NB4 (cell line): ENCODE measurements around the gene EIF2S3B.

Experiments
- DNase-seq: peaks from one replicate; pipeline ENCODE4 v3.0.0; 2010; ENCODE audit warnings: low read depth
- H3K4me3 ChIP-seq: one replicate; pipeline ENCODE4 v1.5.1; 2011; ENCODE audit warnings: mild to moderate bottlenecking, low read depth, low read length, moderate library complexity
- MYC ChIP-seq: IDR thresholded peaks from 2 replicates; pipeline ENCODE4 v1.6.1; 2011; ENCODE audit warnings: low read depth, low read length
- POLR2A ChIP-seq: IDR thresholded peaks from 2 replicates; pipeline ENCODE4 v1.6.1; 2011; ENCODE audit warnings: mild to moderate bottlenecking; ENCODE audit not compliant: insufficient read length; ENCODE audit errors: extremely low read depth
- TF ChIP-seq, protein P1 (sequence below): IDR thresholded peaks from 2 replicates; pipeline ENCODE4 v1.6.1; 2011; ENCODE audit warnings: low read depth, low read length
- TF ChIP-seq, protein P2 (sequence below): IDR thresholded peaks from one replicate; pipeline ENCODE4 v1.5.1; 2012; ENCODE audit warnings: low read depth, low read length

The EIF2S3B gene

DNA sequence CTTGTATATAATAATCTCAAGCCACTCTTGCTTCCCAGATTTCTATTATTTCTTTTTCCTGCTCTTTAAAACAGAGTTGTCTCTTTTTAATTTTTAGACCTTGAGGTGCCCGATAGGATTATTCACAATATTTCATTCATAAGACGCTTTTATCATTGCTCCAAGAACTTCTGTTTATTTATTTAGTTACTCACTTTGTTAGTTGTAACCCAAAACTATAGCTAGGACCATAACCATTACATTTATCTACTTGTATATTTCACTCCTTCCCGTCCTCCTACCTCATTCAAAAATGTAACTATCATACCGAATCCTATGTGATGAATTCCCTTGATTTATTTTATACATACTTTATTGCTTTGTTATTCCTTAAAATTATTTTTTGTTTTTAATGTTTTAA is 7.1 kb downstream of the EIF2S3B start:
- TF ChIP-seq POLR2A (no peak), MYC (no peak)
- TF ChIP-seq, protein P1, sequence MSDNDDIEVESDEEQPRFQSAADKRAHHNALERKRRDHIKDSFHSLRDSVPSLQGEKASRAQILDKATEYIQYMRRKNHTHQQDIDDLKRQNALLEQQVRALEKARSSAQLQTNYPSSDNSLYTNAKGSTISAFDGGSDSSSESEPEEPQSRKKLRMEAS, result no peak
- TF ChIP-seq, protein P2, sequence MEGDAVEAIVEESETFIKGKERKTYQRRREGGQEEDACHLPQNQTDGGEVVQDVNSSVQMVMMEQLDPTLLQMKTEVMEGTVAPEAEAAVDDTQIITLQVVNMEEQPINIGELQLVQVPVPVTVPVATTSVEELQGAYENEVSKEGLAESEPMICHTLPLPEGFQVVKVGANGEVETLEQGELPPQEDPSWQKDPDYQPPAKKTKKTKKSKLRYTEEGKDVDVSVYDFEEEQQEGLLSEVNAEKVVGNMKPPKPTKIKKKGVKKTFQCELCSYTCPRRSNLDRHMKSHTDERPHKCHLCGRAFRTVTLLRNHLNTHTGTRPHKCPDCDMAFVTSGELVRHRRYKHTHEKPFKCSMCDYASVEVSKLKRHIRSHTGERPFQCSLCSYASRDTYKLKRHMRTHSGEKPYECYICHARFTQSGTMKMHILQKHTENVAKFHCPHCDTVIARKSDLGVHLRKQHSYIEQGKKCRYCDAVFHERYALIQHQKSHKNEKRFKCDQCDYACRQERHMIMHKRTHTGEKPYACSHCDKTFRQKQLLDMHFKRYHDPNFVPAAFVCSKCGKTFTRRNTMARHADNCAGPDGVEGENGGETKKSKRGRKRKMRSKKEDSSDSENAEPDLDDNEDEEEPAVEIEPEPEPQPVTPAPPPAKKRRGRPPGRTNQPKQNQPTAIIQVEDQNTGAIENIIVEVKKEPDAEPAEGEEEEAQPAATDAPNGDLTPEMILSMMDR, result no peak
- DNase-seq, result no peak
- no peak overlapping the region for H3K4me3 ChIP-seq

DNA sequence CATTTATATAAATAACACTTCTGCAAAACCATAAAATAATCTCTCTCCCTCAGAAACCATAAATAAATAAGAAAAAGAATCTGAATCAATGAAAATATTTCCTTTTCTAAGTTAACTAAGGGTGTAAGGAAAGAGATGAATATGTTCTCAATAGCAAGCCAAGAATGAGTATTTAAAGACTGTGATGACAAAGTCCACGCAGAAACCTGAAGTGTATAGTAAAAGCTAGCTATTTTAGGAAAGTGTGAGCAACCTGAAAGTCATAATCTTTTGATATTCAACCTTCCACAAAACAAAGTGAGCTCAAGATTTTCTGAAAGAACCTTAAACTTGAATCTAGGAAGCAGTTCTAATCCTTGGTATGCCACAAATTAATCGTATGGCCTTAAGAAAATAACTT is 15.9 kb downstream of the EIF2S3B start:
- no peak overlapping the region for H3K4me3 ChIP-seq
- no peak for TF ChIP-seq MYC
- no peak for TF ChIP-seq POLR2A
- TF ChIP-seq, protein P2, result no peak
- TF ChIP-seq, protein P1, result no peak
- DNase-seq, result no peak

DNA sequence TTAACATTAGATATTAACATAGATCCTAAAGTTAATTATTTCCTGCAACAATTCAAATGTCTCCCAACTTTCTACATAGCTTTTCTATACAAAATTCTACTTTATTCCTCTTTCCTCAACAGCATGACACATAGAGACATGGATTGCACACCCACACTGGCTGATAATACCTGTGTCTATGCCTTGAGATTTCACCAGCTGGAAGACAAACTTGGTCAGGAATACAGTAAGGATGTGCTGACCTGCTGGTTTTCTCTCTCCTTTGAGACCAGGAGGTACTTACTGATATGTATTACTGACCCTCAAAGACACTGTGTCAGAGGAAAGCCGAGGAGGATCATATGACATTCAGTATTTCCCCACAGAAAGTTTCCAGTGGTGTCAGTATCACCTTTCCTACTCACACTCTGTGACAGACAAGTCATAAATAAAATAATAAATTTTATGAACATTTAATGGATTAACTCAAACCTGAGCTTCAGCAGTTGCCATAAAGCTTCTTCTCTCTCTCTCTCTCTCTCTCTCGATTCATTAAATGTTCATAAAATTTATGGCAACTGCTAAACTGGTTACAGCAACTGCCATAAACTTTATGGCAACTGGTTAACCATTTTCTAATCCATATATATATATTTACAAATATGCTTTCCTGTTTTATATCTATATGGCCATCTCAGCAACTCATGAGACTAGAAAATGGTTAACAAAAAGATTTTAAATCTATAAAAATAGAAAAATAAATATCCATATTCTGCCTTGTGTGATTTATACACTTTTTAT is 22.7 kb downstream of the EIF2S3B start:
- H3K4me3 ChIP-seq, result no peak overlapping the region
- TF ChIP-seq, protein P1, result no peak
- TF ChIP-seq MYC, result no peak
- DNase-seq, result no peak

DNA sequence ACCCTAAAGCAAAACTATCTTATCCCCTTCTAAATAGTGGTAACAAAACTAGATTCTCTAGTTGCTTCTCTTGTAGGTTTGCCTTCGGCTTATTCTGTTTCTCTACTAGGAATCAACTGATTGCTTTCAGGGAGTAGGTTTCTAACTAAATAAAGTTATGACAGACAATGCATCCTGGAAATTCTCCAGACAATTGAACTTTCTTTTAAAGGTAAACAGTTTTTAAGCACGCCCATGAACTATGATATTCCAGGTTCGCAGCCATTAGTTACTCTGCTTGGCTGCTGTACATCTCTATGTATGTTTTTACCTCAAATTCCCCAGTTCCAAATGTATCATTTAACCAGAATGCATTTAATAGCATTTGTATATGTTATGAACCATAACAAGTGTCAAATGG is 23.9 kb downstream of the EIF2S3B start:
- TF ChIP-seq POLR2A (no peak), MYC (no peak)
- TF ChIP-seq, protein P1, result no peak
- TF ChIP-seq, protein P2, result no peak
- H3K4me3 ChIP-seq, result no peak overlapping the region
- DNase-seq, result no peak

DNA sequence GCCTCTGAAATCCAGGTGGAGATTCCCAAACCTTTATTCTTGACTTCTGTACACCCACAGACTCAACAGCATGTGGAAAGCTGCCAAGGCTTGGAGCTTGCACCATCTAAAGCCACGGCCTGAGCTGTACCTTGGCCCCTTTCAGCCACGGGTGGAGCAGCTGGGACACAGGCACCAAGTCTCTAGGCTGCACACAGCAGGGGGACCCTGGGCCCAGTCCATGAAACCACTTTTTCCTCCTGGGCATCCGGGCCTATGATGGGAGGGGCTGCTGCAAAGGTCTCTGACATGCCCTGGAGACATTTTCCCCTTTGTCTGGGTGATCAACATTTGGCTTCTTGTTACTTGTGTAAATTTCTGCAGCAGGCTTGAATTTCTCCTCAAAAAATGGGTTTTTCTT is 32.0 kb downstream of the EIF2S3B start:
- no peak overlapping the region for H3K4me3 ChIP-seq
- DNase-seq, result no peak
- TF ChIP-seq POLR2A, result no peak
- TF ChIP-seq, protein P2, result no peak
- no peak for TF ChIP-seq MYC
- TF ChIP-seq, protein P1, result no peak

DNA sequence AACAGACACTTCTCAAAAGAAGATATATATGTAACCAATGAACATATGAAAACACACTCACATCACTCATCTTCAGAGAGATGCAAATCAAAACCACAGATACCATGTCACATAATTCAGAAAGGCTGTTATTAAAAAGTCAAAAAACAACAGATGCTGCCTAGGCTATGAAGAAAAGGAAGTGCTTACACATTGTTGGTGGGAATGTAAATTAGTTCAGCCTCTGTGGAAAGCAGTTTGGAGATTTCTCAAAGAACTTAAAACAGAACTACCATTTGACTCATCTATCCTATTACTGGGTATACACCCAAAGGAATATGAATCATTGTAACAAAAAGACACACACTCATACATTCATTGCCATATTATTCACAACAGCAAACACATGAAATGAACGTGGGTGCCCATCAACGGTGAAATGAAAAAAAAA is 35.1 kb downstream of the EIF2S3B start:
- DNase-seq, result no peak
- H3K4me3 ChIP-seq, result no peak overlapping the region
- TF ChIP-seq, protein P2, result no peak
- TF ChIP-seq, protein P1, result no peak
- TF ChIP-seq MYC (no peak), POLR2A (no peak)
